Omental fat pad (tissue), 4 donors: ENCODE measurements around the gene AVPR2. TPM values are rescaled to one million over a fixed set of nuclear protein-coding genes. Genes with fewer than 3 reads are reported as not detected.

Experiments used
- total RNA-seq, 4 donors: library from RNA; depleted of rRNA; stranded (reverse); fragments of >200 nt; gene quantifications; one replicate each; pipeline ENCODE4 v1.1.0, GENCODE V29; 2016

Gene AVPR2
- total RNA-seq, 4 donors from 2014 or later: 0.74 to 22.7 (median 3.6) TPM

Other genes starting within 250 kb of the AVPR2 start
- gene PNCK, start 230.9 kb upstream of the AVPR2 start, total RNA-seq: under 1 TPM in 2 of 4 donors, not detected in 2; 0.46 to 0.60 TPM
- gene SLC6A8, start 216.7 kb upstream of the AVPR2 start, total RNA-seq: 10 to 100 TPM; 13.5 to 32.4 (median 26.3) TPM
- gene BCAP31, start 180.3 kb upstream of the AVPR2 start, total RNA-seq: 100 to 1,000 TPM; 119 to 421 (median 240) TPM
- gene ABCD1, start 179.8 kb upstream of the AVPR2 start, total RNA-seq: 10 to 100 TPM; 17.5 to 38.9 (median 23.4) TPM
- 10 to 100 TPM in 2 of 4 donors, 1 to 10 TPM in 2; 3.2 to 13.2 (median 10.2) TPM for gene PLXNB3, start 140.4 kb upstream of the AVPR2 start, total RNA-seq
- gene SRPK3, start 123.6 kb upstream of the AVPR2 start, total RNA-seq: under 1 TPM in 3 of 4 donors, not detected in 1; 0.12 to 0.47 (median 0.19) TPM
- gene IDH3G, start 110.3 kb upstream of the AVPR2 start, total RNA-seq: 100 to 1,000 TPM in 1 of 4 donors, 10 to 100 TPM in 3; 71.9 to 119 (median 89.7) TPM
- 100 to 1,000 TPM; 126 to 249 (median 179) TPM for gene SSR4, start 110.0 kb upstream of the AVPR2 start, total RNA-seq
- gene PDZD4, start 74.1 kb upstream of the AVPR2 start, total RNA-seq: 1 to 10 TPM; 1.9 to 2.6 (median 2.2) TPM
- gene L1CAM, start 18.5 kb upstream of the AVPR2 start, total RNA-seq: 1 to 10 TPM in 3 of 4 donors, under 1 TPM in 1; 0.37 to 2.8 (median 1.6) TPM
- 10 to 100 TPM; 16.6 to 72.2 (median 36.4) TPM for gene ARHGAP4, start 21.6 kb downstream of the AVPR2 start, total RNA-seq
- 100 to 1,000 TPM in 1 of 4 donors, 10 to 100 TPM in 3; 85.7 to 101 (median 90.7) TPM for gene NAA10, start 30.4 kb downstream of the AVPR2 start, total RNA-seq
- 10 to 100 TPM in 3 of 4 donors, 1 to 10 TPM in 1; 7.8 to 33.0 (median 26.5) TPM for gene RENBP, start 40.0 kb downstream of the AVPR2 start, total RNA-seq
- 10 to 100 TPM; 21.5 to 41.5 (median 30.8) TPM for gene HCFC1, start 67.1 kb downstream of the AVPR2 start, total RNA-seq
- gene TMEM187, start 68.1 kb downstream of the AVPR2 start, total RNA-seq: 1 to 10 TPM; 1.9 to 9.0 (median 4.5) TPM
- 10 to 100 TPM; 43.1 to 85.3 (median 78.4) TPM for gene IRAK1, start 115.2 kb downstream of the AVPR2 start, total RNA-seq
- gene MECP2, start 193.0 kb downstream of the AVPR2 start, total RNA-seq: 10 to 100 TPM; 48.8 to 66.7 (median 56.0) TPM
- gene OPN1LW, start 239.6 kb downstream of the AVPR2 start, total RNA-seq: not detected